Activated CD8-positive, alpha-beta T cell treated with anti-CD3 and anti-CD28 coated beads for 36 hours (primary cell): ENCODE data around the gene L3MBTL2. TPM values are rescaled to one million over a fixed set of nuclear protein-coding genes. Genes with fewer than 3 reads are reported as not detected.

Experiments
- ATAC-seq: fragments of 200-7000 bp; cut with Tn5 transposase; one replicate; pipeline ENCODE4 v1.10.0; 2021; ENCODE audit warnings: mild to moderate bottlenecking, moderate library complexity
- CTCF ChIA-PET: fragments of 350-600 bp; sonication (Branson Sonifier 250); formaldehyde crosslinking; loops from one replicate; lab custom pipeline; 2021; ENCODE audit warnings: antibody characterized with exemption; lab: Charles Lee
- POLR2A ChIA-PET: fragments of 350-600 bp; sonication (Branson Sonifier 250); formaldehyde crosslinking; loops from one replicate; lab custom pipeline; 2021; ENCODE audit warnings: antibody characterized with exemption; lab: Charles Lee
- DNase-seq: peaks from one replicate; pipeline ENCODE4 v3.0.0-alpha.2; 2020
- H3K27ac Mint-ChIP-seq: one replicate; pipeline ENCODE4 v1.8.0; 2021; ENCODE audit warnings: mild to moderate bottlenecking, mixed read lengths
- H3K27me3 Mint-ChIP-seq: one replicate; pipeline ENCODE4 v1.8.0; 2021; ENCODE audit warnings: mixed read lengths
- H3K36me3 Mint-ChIP-seq: one replicate; pipeline ENCODE4 v1.8.0; 2021; ENCODE audit warnings: low read depth, mixed read lengths
- H3K4me1 Mint-ChIP-seq: one replicate; pipeline ENCODE4 v1.8.0; 2021; ENCODE audit warnings: low read depth, mixed read lengths
- H3K4me3 Mint-ChIP-seq: one replicate; pipeline ENCODE4 v1.8.0; 2021; ENCODE audit warnings: mild to moderate bottlenecking, moderate library complexity, mixed read lengths
- H3K9me3 Mint-ChIP-seq: one replicate; pipeline ENCODE4 v1.8.0; 2021; ENCODE audit warnings: mixed read lengths
- CTCF ChIP-seq: fragments of 200-600 bp; IDR thresholded peaks from one replicate; pipeline ENCODE4 v1.8.0; 2022; ENCODE audit warnings: antibody characterized with exemption, mild to moderate bottlenecking
- intact Hi-C: fragments of 100-400 bp; cut with micrococcal nuclease; formaldehyde crosslinking; loops from one replicate; pipeline ENCODE4 v1.10.0; 2022
- total RNA-seq, 2 experiments: library from RNA; stranded (reverse); gene quantifications; one replicate each; pipeline ENCODE4 v1.2.3, GENCODE V29; 2021

The L3MBTL2 gene
- total RNA-seq, 2 experiments from 2014 or later, result 25.6 to 28.3 TPM

GRCh38 chr22:41234815-41235695, 29.9 kb downstream of the L3MBTL2 start:
- Mint-ChIP-seq H3K36me3 (peaks cover 7% of the 10 kb centered on the region), H3K4me1 (peaks cover 7% of the 10 kb centered on the region), H3K9me3 (no peaks in the 10 kb centered on the region), H3K27me3 (no peaks in the 10 kb centered on the region), H3K4me3 (no peak overlapping the region), H3K27ac (no peak overlapping the region)
- DNase-seq (no peak), ATAC-seq (no peak)
- no peak for TF ChIP-seq CTCF
- CTCF ChIA-PET, result interaction anchor here (0.8 to 3.4 kb wide), 4 partner anchors 17 to 313 kb away, joined by 3 to 19 read pairs (median 4); no protein-coding TSS in a partner anchor
- intact Hi-C loops, result loop anchor here (10.0 kb wide), 1 partner anchor 310 kb away; no protein-coding TSS in a partner anchor
- POLR2A ChIA-PET, result no interaction called here

- no peaks in the 10 kb centered on the region for H3K27me3 Mint-ChIP-seq
- H3K36me3 Mint-ChIP-seq, result no peaks in the 10 kb centered on the region
- peak overlapping the region; percentile 59 for H3K4me3 Mint-ChIP-seq
- POLR2A ChIA-PET, result interaction anchor here (0.6 to 1.6 kb wide), 9 partner anchors 8 to 315 kb away, joined by 3 to 5 read pairs (median 3); no protein-coding TSS in a partner anchor
- CTCF ChIA-PET, result interaction anchor here (0.5 to 3.4 kb wide), 59 partner anchors 8 to 429 kb away, joined by 3 to 80 read pairs (median 4); partner anchors contain the start of genes EP300, RBX1 and TEF
- no peak for DNase-seq
- H3K4me1 Mint-ChIP-seq, result peaks cover 7% of the 10 kb centered on the region
- no peak overlapping the region for H3K27ac Mint-ChIP-seq
- H3K9me3 Mint-ChIP-seq, result no peaks in the 10 kb centered on the region
- ATAC-seq, result no peak
- TF ChIP-seq CTCF, result peak; percentile 88
- intact Hi-C loops, result loop anchor here (10.0 kb wide), 1 partner anchor 312 kb away; no protein-coding TSS in a partner anchor
Observed at GRCh38 chr22:41237036-41237706, 32.1 kb downstream of the L3MBTL2 start.

GRCh38 chr22:41237707-41238569, 32.8 kb downstream of the L3MBTL2 start:
- ATAC-seq (peak; percentile 96), DNase-seq (peak; percentile 86)
- CTCF ChIA-PET, result interaction anchor here (0.5 to 3.4 kb wide), 63 partner anchors 8 to 429 kb away, joined by 3 to 80 read pairs (median 4); partner anchors contain the start of genes EP300, RBX1 and TEF
- no peak overlapping the region for H3K27ac Mint-ChIP-seq
- no peaks in the 10 kb centered on the region for H3K9me3 Mint-ChIP-seq
- no peaks in the 10 kb centered on the region for H3K36me3 Mint-ChIP-seq
- POLR2A ChIA-PET, result interaction anchor here (0.6 to 1.8 kb wide), 13 partner anchors 8 to 315 kb away, joined by 3 to 8 read pairs (median 3); no protein-coding TSS in a partner anchor
- intact Hi-C loops, result loop anchor here (10.0 kb wide), 1 partner anchor 313 kb away; no protein-coding TSS in a partner anchor
- peaks cover 7% of the 10 kb centered on the region for H3K4me1 Mint-ChIP-seq
- peak; percentile 12 for TF ChIP-seq CTCF
- H3K4me3 Mint-ChIP-seq, result peak overlapping the region; percentile 59
- no peaks in the 10 kb centered on the region for H3K27me3 Mint-ChIP-seq

- Mint-ChIP-seq H3K36me3 (peaks cover 1% of the 10 kb centered on the region), H3K4me3 (peak overlapping the region; percentile 51), H3K27ac (no peak overlapping the region), H3K27me3 (no peaks in the 10 kb centered on the region), H3K4me1 (peaks cover 7% of the 10 kb centered on the region), H3K9me3 (no peaks in the 10 kb centered on the region)
- ChIA-PET POLR2A (interaction anchor here (0.7 to 2.6 kb wide), 7 partner anchors 9 to 316 kb away, joined by 3 to 8 read pairs (median 4); no protein-coding TSS in a partner anchor), CTCF (interaction anchor here (0.9 to 3.4 kb wide), 18 partner anchors 9 to 380 kb away, joined by 3 to 80 read pairs (median 6); no protein-coding TSS in a partner anchor)
- intact Hi-C loops, result loop anchor here (10.0 kb wide), 1 partner anchor 314 kb away; no protein-coding TSS in a partner anchor
- TF ChIP-seq CTCF, result no peak
- ATAC-seq (no peak), DNase-seq (no peak)
Observed at GRCh38 chr22:41238570-41239442, 33.7 kb downstream of the L3MBTL2 start.
